IPS DF 19.7 (cell line): ENCODE measurements around the gene APOBEC2.

Experiments used
- DNase-seq: peaks from one replicate; pipeline ENCODE4 v3.0.0-alpha.2; 2013; ENCODE audit warnings: low read depth, low spot score

APOBEC2 gene

DNA sequence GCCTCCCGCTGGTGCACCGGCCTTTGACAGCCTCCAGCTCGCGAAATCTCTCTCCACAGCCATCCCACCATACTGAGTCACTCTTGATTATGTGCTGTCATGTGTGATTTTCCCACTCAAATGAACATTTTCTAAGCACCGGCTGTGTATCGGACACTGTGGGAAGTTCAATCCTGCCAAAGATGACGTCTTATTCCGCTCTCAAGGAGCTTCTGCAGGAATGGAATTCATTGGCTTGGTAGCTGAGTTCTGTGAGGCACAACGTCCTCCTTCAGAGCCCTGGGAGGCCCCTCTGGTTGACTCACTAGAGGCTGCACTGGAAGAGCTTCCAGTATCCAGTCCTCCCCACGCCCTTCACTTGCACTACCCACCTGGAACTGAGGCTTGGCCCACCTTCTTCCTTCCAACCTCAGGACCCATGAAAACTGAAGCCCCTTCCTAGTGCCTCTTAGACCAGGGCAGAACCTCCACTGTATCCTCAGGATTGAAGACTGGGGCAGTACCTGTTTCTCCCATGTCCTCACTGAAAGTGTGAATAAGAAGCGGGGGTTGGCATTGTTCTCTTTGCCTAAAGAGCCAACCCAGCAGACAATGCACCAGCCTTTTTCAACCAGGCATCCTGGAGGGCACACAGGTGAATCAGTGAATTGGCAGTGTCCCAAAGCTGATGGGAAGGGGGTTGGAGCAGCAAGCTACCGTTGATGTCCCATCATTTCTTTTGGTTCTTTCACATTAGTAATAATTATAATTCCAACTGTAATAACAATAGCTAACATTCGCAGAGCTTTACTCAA lies 15.7 kb upstream of the APOBEC2 start:
- no peak for DNase-seq

GRCh38 chr6:41038205-41038604 lies 14.8 kb upstream of the APOBEC2 start:
- no peak for DNase-seq

DNA sequence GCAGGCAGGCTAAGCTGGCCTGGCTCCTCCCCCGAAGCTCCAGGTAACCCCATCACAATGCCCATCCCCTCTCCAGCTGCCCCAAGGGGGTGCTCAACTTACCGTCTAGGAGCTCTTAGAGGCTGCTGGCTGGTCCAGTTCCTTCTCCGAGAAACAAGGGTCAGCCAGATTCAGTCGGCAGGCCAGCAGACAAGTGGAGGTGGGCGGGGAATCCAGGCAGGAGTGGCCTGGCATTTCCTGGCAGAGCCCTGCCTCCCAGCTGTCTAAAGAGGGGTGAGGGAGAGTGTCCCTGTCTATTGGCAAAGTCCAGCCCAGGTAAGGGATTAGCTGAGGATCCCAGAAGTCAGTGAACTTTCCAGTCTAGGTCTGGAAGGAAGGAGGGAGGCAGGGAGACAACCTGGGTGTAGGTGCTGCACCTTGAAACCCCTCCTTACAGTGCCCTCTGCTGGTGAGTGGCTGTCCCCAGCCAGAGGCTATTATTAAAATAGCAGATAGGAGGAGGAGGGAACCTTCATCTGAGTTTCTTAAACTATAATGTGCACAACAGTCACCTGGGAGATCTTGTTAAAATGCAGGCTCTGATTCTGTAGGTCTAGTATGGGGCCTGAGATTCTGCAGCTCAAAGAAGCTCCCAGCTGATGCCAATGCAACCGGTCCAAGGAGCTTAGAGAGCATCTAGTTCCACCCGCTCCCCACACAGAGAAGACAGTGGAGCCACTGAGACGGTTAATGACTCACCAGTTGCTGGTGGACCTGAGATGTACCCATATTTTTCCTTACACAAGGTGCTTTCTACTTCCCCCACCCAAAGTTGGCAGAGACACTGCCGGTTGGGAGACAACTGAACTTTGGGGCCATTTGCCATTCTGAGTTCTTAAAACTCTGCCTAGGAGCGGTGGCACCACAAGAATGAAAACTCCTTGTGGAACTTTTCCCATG lies 13.7 kb upstream of the APOBEC2 start, which contains the start of gene UNC5CL:
Gene UNC5CL, minus strand, starts transcription at position 162 of the 939 bp plus-strand sequence. CDS start 4,147 bp downstream, outside the sequence.
- DNase-seq, result peak; percentile 50

GRCh38 chr6:41040101-41040939 lies 12.7 kb upstream of the APOBEC2 start:
- DNase-seq, result no peak

DNA sequence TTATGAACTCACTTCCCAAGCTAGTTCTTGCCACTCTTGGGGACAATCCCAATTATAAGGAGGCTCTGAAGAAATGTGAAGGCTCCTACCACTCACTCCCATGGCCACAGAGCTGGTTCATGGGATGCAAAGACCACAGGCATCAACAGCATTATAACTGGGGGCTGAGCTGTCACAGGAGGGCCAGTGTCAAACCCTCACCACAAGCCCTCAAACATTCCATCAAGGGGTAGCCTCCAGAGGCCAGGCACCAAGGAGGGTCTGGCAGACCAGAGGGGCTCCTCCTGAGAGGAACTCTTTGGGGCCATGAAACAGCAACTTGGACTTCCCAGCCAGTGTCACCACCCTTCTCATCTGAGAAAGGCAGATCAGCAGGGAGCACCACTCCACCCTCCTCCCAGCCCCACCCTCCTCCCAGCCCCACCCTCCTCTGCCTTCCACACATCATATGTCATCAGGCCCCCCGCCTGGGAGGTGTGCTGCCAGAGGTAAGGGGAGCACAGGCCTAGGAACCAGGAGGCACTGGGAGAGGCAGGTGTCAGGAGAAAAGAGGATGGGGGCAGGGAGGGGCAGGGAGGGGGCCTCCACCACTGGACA lies 12.0 kb upstream of the APOBEC2 start:
- no peak for DNase-seq

DNA sequence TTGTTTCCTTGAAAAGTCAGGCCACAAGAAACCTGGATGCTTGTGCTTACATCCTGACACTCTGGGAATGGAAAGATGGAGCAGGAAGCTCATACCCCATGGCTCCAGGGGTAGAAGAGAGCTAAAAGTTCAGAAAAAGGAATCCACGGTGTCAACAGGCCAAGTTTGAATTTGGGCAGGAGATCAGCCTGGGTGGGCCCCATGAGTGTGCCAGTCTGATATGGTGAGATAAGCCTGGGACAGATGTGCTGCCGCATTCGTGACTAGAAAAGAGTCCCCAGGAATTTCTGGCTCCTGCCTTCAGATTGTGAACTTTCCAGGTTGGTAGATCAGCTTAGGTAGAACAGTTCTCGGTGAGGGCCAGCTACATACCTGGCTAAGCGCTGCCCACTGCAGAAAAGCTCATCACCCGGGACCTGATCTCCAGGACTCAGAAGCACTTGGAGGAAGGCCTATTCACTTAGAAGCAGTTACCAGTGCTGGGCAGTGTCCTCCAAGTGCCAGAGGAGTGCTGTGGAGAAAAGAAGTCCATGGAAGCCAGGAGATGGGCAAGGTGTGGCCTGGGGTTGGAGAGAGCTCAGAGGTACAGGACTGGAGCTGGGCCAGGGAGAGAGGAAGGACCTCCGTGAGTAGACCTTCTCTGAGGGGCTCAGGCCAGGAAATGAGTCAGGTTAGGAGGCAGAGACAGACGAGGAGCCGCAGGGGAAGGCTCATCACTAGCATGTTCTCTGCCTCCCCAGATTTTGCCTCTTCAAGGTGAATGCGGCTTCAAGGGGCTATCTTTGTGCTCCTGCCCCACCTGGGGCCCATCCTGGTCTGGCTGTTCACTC lies 10.6 kb upstream of the APOBEC2 start, which contains the start of gene TSPO2:
Gene TSPO2, plus strand, starts transcription at position 242 of the 830 bp plus-strand sequence. Its CDS starts 519 bp downstream, at position 761.
- no peak for DNase-seq

- no peak for DNase-seq
These were observed 9.9 kb upstream of the APOBEC2 start for GRCh38 chr6:41043151-41043550.

DNA sequence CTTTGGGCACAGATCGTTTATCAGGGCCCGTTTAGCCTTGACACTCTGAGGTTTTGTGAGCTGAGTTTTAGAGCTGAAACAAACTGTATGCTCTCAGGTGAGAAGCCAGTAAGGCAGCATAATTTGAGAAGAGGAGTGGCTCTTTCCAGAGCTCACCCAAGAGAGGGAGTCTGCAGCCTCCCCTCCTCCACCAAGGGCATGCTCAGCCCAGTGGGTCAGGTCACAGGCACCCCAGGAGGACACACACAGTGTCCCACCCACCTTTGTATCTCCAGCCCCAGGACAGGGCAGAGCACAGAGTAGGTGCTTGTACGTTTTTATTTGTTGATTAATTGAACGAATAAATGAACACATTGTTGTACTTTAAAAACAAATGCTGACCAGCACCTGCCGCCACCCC lies 7.3 kb upstream of the APOBEC2 start:
- DNase-seq, result no peak

- no peak for DNase-seq
These were observed 6.9 kb upstream of the APOBEC2 start for GRCh38 chr6:41046084-41046483.

GRCh38 chr6:41047306-41047705 lies 5.7 kb upstream of the APOBEC2 start:
- DNase-seq, result no peak

DNA sequence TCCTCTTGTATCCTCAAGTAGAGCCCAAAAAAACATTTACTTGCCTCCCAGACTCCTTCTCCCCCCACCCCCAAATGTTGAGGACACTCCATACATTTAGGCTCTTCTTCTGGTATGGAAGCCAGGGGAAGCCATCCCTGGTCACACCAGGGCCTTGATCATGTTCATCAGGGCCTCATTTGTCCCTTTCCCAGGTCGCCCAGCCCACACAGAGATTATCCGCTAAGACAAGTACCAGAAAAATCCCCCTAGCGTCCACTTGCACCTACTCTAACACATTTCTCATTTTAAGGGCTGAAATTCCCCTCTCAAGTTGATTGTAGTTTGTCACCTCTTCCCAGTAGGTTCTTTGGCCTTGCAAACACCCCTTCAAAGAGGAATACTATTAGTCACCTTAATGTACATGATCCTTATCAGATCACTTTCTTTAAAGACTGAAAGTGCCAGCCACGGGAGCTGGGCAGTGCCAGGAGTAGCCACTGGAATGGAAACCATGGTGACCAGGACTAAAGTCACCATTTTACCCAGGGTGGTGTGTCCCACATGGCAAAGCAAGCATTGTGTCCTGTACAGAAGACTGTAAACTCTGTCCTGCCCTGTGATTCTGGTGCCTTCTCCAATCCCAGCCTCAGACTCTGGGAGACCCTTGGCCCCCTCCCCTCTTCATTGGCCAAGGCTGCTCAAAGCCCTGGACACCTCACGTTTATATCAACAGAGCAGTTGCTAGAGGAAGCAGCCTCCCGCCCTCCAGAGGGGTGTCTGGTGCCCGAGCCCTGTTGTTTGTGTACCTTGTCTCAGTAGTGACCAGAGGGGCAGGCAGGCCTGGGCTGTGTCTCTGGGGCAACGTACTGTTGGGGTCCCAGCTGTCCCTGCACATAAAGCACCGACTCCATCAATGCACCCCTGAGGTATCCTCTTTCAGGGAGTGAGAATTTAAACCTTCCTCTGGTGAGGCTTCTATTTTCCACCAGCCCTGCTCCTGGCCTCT lies 5.0 kb upstream of the APOBEC2 start:
- no peak for DNase-seq

DNA sequence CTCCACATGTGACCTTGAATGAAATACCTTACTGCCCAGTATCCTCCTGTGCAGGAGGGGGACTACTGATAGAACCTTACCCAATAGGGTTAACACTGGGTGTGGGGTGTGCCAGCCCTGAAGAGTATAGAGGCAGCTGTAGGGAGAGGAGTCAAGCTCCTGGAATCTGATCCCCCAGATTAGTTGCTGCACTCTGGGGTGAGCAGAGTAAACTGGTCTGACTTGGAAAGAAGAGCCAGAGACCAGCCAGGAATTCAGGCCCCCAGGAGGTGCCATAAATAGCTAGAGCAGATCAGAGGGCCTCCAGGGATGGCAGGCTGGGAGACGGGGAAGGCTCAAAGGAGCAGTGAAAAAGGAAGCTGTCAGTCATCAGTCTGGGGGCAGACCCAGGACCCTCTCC lies 3.5 kb upstream of the APOBEC2 start:
- DNase-seq, result no peak

- no peak for DNase-seq
These were observed 3.0 kb upstream of the APOBEC2 start for GRCh38 chr6:41049955-41050354.

DNA sequence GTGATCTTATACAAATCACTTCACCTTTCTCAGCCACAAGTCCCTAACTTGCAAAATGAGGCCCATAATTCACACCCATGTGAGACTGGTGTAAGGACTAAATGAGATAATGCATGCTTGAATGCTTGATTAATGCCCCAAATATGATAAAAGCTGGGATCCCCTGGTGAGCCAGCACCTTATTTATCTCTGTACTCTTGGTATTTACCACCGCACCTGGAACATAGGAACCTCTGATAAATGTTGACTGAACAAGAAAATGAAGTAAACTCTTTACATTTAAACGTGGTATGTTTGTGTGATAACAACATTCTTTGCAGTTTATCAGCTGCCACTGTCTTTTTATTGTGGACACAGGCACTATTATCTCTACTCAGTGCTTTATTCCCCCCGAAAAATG lies 2.5 kb upstream of the APOBEC2 start:
- DNase-seq, result no peak

DNA sequence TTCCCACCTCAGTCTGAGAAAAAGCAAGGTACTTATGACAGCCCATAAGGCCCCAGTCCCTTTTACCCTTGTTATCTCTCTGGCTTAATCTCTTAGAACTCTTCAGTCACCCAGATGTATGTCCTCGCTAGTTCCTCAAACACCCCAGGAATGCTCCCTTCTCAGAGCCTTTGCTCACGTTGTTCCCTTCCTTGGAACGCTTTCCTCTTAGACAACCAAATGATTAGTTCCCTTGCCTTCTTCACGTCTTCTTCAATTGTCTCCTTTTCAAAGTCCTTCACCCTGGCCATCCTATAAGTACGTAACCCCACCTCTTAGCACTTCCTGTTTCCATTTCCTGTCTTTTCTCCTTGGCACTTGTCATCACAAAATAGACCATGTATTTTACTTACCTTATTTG lies 1.1 kb upstream of the APOBEC2 start:
- DNase-seq, result no peak

DNA sequence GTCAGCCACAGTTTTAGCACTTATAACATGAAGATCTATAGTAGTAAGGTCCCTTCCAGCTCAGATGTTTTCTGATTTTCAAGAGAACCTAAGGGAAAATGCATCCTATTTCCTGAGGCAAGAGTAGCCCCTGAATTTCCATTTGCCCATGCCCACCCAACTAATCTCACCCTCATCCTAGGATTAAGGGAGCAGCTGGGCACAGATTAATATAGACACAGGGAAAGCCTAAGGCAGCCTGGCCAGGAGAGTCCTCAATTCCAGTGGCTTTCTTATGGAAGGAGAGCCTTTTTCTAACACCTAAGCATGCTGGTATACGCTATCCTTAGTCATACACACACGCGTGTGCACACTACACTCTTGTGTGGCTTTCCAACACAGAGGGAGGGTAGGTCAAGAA lies 1.5 kb downstream of the APOBEC2 start:
- DNase-seq, result no peak

GRCh38 chr6:41055149-41055548 lies 2.1 kb downstream of the APOBEC2 start:
- DNase-seq, result no peak

- DNase-seq, result no peak
These were observed 3.9 kb downstream of the APOBEC2 start for GRCh38 chr6:41056768-41057490.
